Activated gamma-delta T cell treated with Interleukin-2 at 50 U/mL for 16 hours (primary cell): ENCODE data around the gene SUN1.
A peak's percentile ranks its signal among the peaks of the same experiment; 100 is the strongest.

Experiments used
- DNase-seq: peaks from one replicate; pipeline ENCODE4 v3.0.0-alpha.2; 2020

Gene SUN1

GRCh38 chr7:815284-816216, 16.7 kb upstream of the SUN1 start:
- DNase-seq, result no peak

- peak; percentile 96 for DNase-seq
Observed at GRCh38 chr7:816300-816750, 16.0 kb upstream of the SUN1 start.

GRCh38 chr7:816751-817671, 15.3 kb upstream of the SUN1 start:
- DNase-seq, result no peak

GRCh38 chr7:818031-818699, 14.1 kb upstream of the SUN1 start:
- DNase-seq, result no peak

- DNase-seq, result no peak
Observed at GRCh38 chr7:820341-820740, 11.9 kb upstream of the SUN1 start.

- DNase-seq, result no peak
Observed at GRCh38 chr7:821688-822087, 10.6 kb upstream of the SUN1 start.

- DNase-seq, result no peak
Observed at GRCh38 chr7:822692-823276, 9.5 kb upstream of the SUN1 start.

- no peak for DNase-seq
Observed at GRCh38 chr7:823649-824048, 8.6 kb upstream of the SUN1 start.

GRCh38 chr7:824081-824480, 8.2 kb upstream of the SUN1 start:
- no peak for DNase-seq

- no peak for DNase-seq
Observed at GRCh38 chr7:824664-825063, 7.6 kb upstream of the SUN1 start.

GRCh38 chr7:825386-825785, 6.9 kb upstream of the SUN1 start:
- no peak for DNase-seq

- no peak for DNase-seq
Observed at GRCh38 chr7:826230-826917, 5.9 kb upstream of the SUN1 start.

GRCh38 chr7:828793-829561, 3.3 kb upstream of the SUN1 start:
- no peak for DNase-seq

GRCh38 chr7:830069-830468, 2.2 kb upstream of the SUN1 start:
- no peak for DNase-seq

GRCh38 chr7:831596-832166, 595 bp upstream of the SUN1 start:
- DNase-seq, result no peak

GRCh38 chr7:832968-833424, 720 bp downstream of the SUN1 start:
- no peak for DNase-seq

GRCh38 chr7:833601-834258, 1.5 kb downstream of the SUN1 start:
- no peak for DNase-seq

GRCh38 chr7:834277-834676, 2.0 kb downstream of the SUN1 start:
- no peak for DNase-seq

GRCh38 chr7:835021-835420, 2.7 kb downstream of the SUN1 start:
- DNase-seq, result no peak
